GM19239 (cell line): ENCODE results near the gene PSMD2.
"Not testable (repeated sequence)": the region's sequence is repeated elsewhere in the genome, so short reads cannot be mapped to it uniquely, and the experiment has no call there.

Source experiments
- DNase-seq: peaks from one replicate; pipeline ENCODE4 v3.0.0; 2011; ENCODE audit warnings: low spot score; ENCODE audit not compliant: insufficient read length
- FAIRE-seq: peaks from 2 replicates; lab custom pipeline; 2011; peaks lifted over from hg19 to GRCh38; lab: Jason Lieb, UNC

PSMD2 gene

DNA sequence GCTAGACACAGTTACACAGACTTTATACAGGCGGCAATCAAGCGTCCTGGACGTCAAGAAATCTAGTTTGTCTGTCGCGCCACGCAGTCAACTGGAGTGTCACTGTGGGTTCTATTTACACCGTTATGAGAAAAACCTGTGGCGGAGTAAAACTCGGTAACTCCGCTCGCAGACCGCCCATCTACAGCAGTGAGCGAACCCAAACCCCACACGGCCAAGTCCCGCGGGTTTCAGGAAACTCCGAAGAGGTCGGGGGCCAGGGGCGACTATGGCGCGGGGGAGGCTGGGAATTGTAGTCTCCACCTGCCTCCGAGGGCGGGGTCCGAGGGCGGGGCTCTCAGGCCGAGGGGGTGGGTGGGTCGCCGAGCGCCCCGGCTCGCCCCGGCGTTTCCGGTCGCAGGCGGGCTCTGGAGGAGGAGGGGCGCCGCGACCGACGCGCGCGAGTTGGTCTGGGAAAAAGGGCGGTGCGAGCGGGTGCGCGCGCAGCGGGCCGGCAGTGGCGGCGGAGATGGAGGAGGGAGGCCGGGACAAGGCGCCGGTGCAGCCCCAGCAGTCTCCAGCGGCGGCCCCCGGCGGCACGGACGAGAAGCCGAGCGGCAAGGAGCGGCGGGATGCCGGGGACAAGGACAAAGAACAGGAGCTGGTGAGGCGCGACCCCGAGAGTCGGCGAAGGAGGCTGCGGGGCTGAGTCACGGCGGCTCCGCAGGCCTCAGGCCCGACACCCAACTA lies at the start of gene PSMD2:
PSMD2 (plus strand) TSS at position 483 of the 729 bp plus-strand sequence; CDS start at position 509, 26 bp downstream.
- DNase-seq: peak; percentile 95
- FAIRE-seq: peak; percentile 76

DNA sequence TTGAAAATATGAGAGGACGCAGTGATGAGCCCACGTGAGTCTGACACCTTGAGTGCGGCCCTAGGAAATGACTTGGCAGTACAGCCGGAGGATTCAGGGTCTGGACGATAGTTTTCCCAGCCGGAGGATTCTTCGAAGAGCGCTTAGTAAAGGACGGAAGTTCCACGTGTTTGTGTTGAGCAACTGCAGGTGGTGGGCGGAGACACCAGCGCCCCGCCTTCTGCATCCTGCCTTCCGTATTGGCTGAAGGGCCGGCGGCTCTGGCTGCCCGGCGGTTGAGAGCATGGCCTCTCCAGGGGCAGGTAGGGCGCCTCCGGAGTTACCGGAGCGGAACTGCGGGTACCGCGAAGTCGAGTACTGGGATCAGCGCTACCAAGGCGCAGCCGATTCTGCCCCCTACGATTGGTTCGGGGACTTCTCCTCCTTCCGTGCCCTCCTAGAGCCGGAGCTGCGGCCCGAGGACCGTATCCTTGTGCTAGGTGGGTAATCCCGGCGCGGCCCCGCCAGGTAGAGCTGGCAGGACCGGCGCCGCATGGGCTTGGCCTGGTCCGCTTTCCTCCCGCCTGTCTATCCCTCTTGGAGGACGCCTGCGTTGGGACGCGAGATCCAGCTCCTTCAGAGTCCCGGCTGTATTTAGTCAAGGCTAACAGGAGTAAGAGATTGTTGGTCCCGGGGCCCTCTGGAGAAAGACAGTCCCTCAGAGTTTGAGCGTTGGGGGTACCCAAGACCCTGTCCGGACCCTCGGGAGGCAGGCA lies 49.5 kb upstream of the PSMD2 start, which contains the start of gene EEF1AKMT4:
EEF1AKMT4 (plus strand) TSS at position 261 of the 755 bp plus-strand sequence; CDS start at position 284, 23 bp downstream.
- peak; percentile 92 for DNase-seq
- peak; percentile 88 for FAIRE-seq

DNA sequence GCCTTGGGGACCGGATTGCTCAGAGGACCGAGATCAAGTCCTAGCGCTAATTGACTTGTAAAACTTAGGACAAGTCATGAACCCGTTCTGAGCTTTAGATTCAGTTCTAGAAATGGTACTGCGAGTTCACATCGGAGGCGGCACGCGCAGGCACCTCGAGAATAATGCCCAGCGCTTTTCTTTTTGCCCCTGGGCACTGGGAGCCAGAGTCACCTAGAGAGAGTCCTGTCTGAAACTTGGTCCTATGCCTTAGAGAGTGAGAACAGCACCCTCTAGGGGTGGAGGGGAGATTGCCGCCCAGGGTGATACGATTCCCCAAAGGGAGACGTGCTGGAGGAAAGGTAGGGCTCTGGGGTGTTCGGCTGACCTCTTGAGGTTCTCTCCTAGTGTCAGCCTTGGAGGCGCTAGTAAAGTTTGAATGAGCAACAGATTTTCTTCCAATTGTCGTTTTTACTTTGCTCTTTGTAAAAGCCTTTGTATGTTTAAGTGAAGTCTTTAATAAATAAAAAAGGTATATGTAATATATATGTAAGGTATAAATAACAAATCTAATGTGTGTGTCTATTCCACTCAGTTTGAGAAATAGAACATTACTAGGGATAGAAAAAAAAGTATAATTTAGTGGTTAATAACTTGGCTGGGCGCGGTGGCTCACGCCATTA lies 48.7 kb upstream of the PSMD2 start:
- FAIRE-seq: peak; percentile 84
- peak; percentile 90 for DNase-seq

DNA sequence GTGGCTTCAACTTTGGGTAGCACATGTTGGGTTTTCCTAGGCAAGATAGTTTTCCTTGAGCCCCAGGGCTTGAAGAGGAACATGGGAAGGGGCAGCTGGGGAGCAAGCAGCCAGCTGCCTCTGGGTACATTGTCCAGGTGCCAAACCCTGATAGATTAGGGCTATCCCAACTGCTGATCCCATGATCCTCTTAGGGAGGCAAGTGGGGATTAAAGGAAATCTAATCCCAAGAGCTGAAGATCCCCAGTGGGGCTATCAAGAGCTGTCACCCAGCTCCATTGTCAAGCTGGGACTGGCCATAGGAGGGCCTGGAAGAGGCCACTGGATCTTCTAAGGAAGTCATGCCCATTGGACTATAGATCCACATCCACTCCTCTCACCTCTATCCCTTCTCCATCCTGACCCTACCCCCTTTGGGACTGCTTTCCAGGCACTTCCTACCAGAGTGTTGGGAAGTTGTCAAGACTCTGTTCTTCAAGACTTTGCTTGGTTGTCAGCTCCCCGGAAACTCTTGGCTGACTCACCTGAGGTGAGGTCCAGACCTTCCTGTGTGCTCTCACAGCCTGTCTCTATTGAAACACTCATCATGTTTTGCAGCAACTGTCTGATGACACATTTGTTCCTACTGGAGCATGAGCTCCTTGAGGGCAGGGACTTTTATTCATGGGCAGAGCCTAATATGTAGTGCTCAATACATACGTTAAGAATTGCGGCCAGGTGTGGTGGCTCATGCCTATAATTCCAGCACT lies 43.6 kb upstream of the PSMD2 start:
- DNase-seq: no peak

DNA sequence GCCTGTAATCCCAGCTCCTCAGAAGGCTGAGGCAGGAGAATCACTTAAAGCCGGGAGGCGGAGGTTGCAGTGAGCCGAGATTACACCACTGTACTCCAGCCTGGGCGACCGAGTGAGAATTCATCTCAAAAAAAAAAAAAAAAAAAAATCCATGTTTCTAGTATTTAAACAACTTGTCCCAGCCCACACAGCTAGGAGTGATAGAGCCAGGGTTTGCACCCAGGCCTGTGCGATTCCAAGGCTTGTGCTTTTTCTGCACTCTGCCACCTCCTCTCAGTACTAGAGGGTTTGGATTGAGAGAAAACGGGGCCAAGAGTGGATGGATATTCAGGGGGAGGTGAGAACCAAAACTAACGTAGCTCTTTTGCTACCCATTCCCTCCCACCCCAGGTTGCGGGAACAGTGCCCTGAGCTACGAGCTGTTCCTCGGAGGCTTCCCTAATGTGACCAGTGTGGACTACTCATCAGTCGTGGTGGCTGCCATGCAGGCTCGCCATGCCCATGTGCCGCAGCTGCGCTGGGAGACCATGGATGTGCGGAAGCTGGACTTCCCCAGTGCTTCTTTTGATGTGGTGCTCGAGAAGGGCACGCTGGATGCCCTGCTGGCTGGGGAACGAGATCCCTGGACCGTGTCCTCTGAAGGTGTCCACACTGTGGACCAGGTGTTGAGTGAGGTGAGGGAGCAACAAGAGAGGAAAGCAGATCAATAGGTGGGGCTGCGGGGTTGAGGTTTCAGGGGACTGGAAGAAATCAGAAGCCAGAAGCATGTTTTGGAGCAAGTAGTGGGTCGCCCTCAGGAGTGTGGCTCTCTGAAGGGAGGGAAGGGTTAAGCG lies 41.7 kb upstream of the PSMD2 start:
- FAIRE-seq: no peak

More for the DNA sequence above, 43.6 kb upstream of the PSMD2 start:
- no peak for FAIRE-seq

DNA sequence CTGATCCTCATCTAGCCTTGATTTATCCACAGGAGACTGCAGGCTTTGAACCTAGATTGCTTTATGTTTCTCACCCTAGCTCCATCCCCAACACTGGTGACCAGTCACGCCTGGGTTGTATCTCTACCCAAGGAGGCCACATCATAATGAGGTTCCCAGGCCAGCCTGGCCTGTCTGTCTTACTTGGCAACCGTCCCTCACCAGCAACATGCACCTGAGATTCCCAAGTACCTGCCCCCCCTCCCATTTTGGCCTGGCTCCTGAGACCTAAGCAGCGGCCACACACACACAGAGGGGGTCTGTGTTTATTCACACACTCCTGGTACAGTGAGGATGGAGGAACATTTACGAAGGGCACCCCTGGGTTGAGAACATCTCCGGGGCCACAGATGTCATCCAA lies 40.1 kb upstream of the PSMD2 start:
- DNase-seq: no peak
- no peak for FAIRE-seq

More for the DNA sequence above, 41.7 kb upstream of the PSMD2 start:
- no peak for DNase-seq

DNA sequence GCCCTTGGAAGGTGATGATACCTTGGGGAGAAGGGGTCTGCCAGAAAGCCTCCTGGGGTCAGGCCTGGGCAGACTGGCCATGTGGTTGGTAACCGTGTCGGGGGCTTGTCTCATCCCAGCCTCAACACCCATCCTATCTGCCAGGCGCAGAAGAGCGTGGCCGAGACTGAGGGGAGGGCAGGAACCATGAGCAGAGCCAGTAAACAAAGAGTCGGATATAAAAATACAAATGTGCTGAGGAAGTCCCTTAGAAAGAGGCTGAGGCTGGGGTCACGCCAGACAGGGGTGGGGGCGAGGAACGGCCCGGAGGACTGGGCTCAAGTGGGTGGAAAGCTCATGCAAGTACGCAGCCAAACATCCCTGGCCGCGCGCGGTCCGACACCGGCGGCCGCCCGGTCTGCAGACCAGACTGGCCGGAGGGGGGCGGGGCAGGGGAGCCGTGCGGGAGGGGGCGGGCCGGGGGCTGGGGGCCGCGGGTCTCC lies 39.6 kb upstream of the PSMD2 start:
- FAIRE-seq: no peak
- no peak for DNase-seq

DNA sequence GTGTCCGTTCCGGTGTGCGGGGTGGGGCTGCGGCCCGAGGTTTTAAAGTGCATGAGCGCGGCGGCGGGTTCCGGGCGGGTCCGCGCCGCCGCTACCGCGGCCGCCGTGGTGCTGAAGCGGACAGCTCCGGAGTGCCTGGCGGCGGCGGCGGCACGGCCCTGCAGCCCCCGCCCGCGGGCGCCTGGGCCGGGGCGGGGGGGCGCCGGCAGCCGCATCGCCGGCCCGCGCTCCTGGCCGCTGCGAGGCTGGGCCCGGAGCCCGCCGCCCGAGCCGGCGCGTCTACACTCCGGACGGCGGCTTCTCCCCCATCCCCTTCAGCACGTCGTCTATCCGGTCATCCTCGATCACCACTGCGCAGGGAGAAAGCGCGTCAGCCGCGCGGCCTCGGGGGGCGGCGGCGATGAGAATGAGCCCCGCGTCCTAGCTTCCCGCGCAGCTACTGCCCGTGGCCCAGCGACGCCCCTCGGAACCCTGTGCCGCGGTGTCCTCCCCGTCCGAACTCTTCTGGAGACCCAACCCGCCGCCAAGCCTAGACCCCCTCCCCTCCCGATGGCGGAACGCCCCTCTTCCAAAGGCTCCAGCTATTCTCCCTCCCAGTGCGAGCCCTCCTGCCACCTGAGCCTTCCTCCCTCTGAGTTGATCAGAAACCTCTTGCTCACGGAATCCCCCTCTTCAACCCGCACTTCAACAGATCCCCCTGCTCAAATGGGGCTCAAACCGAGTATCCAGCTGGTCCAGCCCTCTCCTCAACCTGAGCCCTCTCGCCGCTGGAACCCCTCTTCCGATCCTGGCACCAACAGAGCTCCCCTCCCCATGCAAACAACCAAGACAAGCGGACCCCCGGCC lies 38.9 kb upstream of the PSMD2 start:
- DNase-seq: peak; percentile 64
- FAIRE-seq: no peak

DNA sequence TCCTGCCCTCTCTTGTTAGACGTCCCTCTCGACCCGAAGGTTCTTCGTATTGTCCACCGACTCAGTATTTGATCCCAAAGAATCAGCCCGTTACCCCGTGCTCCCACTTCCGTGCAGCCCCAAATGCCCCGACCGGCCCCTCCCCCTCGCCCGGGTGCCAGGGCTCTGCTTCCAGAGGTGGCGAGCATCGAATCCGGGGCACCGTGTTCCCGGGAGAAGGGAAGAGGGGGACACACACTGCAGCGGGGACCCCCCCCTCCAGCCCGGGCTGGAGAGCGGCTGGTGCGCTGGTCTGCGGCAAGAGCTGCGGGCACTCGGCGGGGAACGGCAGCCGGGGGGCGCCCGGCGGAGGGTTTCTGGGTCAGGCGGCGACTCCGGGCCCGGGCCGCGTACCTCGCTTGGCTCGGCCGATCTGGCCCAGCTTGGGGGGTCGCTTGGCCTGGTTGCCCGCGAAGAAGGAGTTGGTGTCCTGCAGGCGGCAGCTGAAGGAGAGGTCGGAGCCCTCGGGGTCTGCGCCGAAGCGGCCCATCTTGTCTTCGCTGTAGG lies 38.2 kb upstream of the PSMD2 start:
- DNase-seq: no peak
- FAIRE-seq: no peak

DNA sequence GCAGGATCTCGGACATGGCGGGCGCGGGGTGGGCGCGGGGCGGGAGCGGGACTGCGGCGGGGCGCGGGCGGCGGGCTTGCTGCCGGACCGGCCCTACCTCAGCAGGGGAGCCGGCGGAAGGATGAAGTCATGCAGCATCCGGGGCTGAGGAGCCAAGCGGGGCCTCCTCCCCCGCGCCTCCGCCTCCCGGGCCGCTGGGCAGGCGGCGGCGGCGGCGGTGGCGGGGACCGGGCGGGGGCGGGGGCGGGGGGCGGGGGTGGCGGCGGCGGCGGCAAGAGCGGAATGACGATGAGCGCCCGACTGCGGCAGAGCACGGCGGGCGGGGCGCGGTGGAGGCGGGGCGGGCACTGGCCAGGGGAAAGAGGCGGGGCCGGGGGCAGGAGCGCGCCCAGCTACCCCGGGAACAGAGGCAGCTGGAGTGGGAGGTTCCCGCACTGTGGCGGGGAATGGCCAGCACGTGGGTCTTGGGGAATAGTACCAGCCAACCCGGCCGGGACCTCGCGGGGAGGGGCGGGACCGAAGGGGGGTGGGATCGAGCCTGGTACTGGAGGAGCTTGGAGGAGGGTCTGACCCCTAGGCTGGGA lies 37.7 kb upstream of the PSMD2 start, which contains the start of gene CAMK2N2:
CAMK2N2 (minus strand) TSS at position 284 of the 584 bp plus-strand sequence; CDS start at position 16, 268 bp downstream.
- DNase-seq (peak; percentile 88), FAIRE-seq (no peak)

DNA sequence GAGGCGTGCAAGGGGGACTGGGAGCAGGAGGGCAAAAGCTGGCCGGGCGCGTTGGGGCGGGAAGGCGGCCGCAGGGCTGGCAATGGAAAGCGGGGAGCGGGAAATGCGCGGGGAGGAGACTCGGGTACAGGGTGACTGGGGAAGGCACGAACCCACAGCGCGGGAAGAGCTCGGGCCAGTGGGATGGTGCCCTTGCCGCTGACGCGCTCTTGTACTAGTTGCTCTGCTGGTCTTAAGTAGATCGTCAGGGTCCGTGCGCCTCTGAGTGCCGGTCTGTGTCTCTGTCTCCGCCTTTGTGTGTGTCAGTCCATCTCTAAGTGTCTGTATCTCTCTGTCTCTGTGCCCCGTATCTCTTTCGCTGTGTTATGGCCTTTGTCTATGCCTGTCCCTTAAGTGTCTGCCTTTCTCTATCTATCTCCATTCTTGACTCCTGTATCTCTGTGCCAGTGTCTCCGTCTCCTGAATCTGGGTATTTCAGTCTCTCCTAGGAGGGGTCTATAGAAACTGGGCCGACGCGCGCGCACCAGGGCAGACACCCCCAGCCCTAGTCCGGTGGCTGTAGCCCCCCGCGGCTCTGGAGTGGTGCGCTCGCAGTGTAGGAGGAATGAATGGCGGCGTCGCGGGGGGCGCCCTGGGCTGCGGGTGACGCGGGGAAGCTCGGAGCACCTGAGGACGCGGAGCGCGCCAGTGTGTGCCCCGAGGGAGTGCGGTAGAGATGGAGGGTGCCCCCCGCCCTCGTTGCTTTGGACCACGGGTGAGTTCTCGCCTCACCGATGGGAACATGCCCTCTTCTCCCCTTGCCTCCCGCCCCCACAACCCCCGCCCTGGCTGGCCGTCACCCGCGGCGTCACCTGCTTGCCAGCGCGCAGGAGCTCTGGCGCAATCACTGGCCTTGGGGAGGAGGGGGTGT lies 36.9 kb upstream of the PSMD2 start:
- DNase-seq: peak; percentile 50
- no peak for FAIRE-seq

DNA sequence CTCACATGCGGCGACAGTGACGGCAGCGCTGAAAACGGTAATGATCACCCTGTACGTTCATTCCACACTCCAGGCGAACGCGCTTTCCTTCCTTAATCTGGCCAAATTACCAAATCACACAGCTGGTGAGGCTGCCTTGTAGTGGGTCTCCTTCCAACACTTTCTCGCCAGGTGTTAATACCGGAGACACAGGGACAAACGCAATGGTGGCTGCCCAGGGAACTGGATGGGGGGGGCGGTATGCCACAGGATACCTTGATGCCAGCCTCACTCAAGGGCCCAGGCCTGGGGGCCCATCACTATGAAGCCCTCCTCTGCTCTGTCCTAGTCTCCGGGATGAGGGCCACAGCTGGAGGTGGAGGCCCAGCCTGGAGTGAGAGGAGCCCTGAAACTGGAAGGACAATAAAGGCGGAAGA lies 36.3 kb upstream of the PSMD2 start:
- no peak for FAIRE-seq
- no peak for DNase-seq

DNA sequence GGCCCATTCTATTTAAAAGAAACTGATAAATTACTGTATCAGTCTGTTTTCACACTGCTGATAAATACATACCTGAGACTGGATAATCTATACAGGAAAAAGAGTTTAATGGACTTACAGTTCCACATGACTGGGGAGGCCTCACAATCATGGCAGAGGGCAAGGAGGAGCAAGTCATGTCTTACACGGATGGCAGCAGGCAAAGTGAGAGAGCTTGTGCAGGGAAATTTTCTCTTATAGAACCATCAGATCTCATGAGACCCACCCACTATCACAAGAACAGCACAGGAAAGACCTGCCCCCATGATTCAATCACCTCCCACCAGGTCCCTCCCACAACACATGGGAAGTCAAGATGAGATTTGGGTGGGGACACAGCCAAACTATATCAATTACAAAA lies 31.8 kb upstream of the PSMD2 start:
- FAIRE-seq, DNase-seq: not testable (repeated sequence)

DNA sequence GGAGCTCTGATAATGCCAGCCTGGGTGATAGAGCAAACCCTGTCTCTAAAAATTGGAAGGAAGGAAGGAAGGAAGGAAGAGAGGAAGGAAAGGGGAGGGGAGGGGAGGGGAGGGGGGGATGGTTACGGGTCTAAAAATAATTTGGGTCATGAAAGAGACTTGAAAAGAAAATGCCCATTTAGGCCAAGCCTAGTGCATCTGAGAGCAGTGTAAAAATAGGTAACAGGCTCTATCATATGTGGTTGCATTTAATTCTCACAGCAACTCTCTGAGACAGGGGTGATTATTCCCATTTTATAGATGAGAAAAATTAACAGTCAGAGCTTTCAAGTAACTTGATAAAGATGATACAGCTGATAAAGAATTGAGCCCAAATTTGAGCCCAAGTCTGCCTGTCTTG lies 26.8 kb upstream of the PSMD2 start:
- FAIRE-seq (no peak), DNase-seq (no peak)

DNA sequence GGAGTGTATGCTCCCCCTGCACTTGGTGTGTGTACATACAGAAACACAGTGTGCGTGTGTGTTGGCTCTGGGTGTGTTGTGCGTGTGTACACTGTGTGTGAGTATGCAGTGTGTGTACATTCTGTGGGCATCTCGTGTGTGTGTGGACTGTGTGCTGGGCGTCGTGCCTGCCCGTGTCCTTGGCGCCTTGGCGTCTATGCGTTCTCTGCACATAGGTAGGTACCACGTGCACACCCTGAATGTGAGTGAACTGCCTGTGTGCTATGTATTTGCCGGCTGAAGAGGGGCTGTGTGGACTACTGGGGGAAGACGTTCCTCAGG lies 23.7 kb upstream of the PSMD2 start:
- no peak for FAIRE-seq
- no peak for DNase-seq
